HG02970 (cell line): ENCODE measurements around the gene ZBED4.

Experiments used
- ATAC-seq: cut with Tn5 transposase; IDR thresholded peaks from one replicate; pipeline ENCODE4 v1.9.1; 2021; ENCODE audit warnings: mild to moderate bottlenecking, moderate library complexity, moderate number of reproducible peaks; ENCODE audit not compliant: unreplicated experiment, low FRiP score

The ZBED4 gene

DNA sequence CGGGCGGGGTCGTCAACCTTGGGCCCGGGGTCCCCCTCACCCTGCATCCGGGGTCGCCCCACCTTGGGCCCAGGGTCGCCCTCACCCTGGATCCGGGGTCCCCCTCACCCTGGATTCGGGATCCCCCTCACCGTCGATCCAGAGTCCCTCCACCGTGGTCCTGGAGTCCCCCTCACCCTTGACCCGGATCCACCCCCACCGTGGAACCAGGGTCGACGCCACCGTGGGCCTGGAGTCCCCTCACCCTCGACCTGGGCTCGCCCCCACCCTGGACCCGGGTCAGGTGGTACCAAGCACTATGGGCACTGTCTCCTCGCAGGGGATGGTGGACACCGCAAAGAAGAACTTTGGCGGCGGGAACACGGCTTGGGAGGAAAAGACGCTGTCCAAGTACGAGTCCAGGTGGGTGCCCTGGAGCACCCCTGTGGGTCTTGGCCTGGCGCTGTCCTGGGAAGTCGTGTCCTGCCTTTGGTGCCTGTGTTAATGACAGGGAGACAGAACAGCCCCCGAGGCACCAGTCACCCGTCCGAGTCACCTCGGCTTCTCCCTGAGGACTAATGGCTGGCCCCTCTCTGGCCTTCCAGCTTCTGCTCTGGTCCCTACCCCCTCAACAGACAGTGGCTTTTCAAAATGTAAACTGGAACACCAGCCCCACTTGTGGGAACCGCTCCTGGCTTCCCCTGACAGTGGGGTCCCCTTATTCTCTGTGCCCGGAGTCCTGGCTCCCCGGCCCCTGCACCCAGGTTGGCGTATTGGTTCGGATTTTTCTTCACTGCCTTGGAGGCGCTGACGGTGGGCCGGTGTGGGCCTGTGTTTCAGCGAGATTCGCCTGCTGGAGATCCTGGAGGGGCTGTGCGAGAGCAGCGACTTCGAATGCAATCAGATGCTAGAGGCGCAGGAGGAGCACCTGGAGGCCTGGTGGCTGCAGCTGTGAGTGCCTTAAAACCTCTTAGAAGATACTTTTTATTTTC is 65.6 kb downstream of the ZBED4 start:
- ATAC-seq, result no peak

DNA sequence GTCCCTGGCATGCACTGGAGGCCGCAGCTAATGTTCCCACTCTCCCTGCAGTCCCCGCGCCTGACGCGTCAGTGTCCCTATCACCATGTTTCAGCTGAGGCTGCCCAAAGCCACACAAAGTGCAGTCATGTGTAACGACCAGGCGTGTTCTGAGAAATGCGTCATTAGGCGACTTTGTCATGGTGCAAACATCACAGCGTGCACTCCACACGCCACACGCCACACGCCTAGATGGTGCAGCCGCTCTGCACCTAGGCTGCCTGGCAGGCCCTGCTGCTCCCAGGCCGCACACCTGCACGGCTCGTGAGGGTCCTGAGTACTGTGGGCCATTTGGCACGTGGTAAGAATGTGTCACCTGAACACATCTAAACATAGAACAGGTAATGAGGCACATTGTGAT is 67.2 kb downstream of the ZBED4 start:
- ATAC-seq, result no peak

- ATAC-seq, result no peak
Observed at GRCh38 chr22:49921508-49922278, 68.0 kb downstream of the ZBED4 start.

- ATAC-seq, result no peak
Observed at GRCh38 chr22:49922484-49922883, 68.8 kb downstream of the ZBED4 start.

GRCh38 chr22:49922926-49923325 is 69.3 kb downstream of the ZBED4 start:
- ATAC-seq, result no peak

GRCh38 chr22:49923445-49923844 is 69.8 kb downstream of the ZBED4 start:
- no peak for ATAC-seq

DNA sequence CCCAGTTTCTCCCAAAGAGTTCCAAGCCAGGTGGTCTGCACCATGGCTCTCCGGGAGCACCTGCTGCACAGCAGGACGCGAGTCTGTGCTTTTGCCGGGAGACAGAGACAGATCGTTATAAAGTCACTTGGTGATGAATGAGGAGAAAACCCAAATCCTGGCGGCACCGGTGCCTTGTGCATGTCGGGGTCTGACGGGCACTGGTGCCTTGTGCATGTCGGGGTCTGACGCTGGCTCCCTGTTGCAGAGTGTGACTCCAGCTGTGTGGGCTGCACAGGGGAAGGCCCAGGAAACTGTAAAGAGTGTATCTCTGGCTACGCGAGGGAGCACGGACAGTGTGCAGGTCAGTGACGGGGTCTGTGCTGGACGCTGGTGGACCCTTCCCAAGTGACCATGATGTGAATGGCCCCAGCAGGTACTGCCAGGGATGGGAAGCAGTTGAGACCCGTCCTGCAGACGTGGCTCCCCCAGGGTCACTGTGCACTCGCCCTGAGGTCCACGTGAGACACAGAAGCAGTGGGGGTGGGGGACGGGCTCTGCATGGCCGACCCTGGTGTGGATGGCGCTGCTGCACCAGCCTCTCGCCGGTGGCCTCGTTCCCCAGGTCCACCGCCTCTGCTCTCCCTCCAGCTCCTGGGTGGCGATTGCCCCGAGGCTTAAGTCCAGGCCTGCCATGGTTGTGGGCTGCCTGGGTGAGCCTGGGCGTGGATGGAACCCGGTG is 70.6 kb downstream of the ZBED4 start:
- no peak for ATAC-seq

GRCh38 chr22:49925525-49926128 is 72.0 kb downstream of the ZBED4 start:
- no peak for ATAC-seq

GRCh38 chr22:49926916-49927315 is 73.3 kb downstream of the ZBED4 start:
- no peak for ATAC-seq

- ATAC-seq, result no peak
Observed at GRCh38 chr22:49927483-49928184, 74.0 kb downstream of the ZBED4 start.

DNA sequence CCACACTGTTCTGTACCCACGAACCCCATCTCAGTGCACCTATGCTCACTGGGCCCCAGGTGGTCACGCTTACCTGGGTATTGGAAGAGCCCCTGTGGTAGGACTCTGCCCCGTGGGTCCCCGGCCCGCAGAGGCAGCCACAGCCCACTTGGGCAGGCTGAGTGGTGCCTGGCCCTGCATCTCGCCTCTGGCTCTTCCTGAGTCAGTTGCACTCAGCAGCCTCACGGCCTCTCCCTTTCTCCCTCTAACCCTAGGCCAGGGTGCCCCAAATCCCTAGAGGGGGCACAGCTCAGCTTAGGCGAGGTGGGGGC is 74.5 kb downstream of the ZBED4 start:
- ATAC-seq, result no peak

DNA sequence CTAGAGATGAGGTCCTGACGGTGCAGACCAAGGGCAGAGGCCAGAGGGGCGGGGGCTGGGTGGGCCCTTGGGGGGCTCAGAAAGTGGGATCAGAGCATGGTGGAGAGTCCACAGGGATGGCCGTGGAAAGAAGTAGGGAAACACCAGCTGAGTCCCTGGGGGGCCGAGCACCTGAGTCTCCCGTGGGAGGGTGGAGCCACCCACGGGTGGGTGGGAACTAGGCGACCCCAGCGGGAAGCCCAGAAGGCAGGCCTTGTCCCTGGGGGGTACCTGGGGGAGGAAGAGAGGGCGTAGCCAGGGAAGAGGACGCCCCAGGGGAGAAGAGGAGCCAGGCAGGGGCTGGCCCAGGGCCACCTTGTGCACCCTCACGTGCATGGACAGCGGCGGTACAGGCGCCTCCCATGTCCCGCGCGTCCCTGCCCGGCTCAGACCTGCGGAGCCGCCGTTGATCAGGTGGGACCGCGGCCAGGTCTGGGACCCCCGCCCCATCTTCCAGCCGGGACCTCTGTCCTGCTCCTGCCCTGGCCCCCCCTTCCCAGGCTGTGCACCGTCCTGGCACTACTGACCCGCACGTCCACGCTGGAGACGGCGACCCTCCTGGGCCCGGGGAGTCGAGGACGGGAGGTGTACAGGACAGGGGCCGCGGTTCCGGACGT is 75.0 kb downstream of the ZBED4 start:
- ATAC-seq, result no peak

GRCh38 chr22:49929211-49929979 is 75.8 kb downstream of the ZBED4 start:
- no peak for ATAC-seq

GRCh38 chr22:49929994-49930575 is 76.4 kb downstream of the ZBED4 start:
- ATAC-seq, result no peak

DNA sequence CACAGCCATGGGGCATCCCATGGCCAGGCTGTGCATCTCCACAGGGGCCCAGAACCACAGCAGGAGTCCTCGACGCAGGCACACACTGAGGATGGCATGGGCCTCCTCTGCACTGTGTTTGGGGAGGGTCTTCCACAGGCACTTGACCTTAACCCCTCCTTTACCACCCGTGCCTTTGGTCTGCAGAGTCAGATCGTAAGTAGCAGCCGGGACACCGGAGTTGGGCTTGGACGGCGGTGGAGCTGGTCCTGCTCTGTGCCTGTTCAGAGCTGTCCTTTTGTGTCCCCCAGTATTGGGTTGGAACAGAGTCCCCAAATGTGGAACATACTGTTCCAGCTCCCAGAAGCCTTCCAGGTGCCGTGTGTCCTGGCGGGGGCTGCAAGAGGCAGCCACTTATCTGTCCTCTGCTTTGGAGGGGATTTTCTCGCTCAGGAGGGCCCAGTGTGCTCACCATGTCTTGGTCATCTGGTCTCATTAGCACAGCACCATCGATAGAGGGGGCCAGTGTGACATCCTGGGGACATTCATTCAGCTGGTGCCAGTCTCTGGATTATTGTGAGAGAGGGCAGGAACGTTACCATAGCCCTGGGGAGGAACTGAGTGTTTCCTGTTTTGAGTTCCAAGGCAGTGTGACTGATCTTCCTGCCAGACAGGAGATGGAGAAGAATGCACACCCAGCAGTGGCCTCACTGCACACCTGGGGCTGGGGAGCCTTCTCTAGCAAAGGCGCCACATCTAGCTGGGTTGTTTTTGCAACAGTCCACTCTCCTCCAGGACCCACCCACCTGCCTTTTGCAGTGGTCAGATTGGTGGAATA is 77.2 kb downstream of the ZBED4 start:
- ATAC-seq, result peak; percentile 37

DNA sequence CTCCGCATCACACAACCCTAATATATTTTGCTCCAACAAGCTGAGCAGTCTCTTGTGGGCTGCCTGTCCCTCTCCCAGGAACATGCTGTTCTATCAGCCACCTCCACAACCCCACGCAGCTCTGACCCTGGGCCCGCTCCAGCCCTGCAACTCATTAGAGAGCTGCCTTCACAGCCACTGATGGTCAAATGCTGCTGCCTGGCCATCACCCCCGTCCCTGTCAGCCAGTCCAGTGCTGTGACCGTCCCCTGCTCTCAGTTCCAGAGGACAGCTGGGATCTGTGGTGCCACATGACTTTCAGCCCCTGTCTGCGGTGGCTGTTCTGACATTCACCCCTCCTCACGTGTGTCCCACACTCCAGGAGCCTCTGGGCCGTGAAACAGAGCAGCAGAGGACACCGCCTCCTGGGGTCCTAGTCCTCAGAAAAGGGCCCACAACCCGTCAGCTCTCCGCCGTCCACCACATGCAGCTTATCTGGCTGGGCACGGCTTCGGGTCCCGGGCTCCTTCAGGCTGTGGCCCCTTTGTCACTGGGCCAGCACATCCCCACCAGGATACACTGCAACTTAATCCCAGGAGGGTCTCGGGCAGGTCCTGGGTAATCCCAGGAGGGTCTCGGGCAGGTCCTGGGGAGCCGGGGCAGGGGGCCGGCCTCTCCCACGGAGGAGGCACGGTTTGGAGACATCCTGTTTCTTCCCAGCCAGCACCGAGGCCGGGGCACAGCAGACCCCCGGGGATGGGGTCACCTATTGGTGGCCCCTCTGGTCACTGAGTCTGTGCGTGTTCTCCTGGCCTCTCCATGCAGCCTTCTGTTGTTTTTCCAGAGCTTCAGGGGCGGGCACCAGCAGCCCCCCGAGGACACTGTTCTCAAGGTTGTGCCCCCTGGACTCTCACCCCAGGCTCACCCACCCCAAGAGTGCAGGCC is 79.9 kb downstream of the ZBED4 start:
- no peak for ATAC-seq
